T-helper 9 cell (primary cell): ENCODE data around the gene CNPY4.

ENCODE experiments used
- DNase-seq: peaks from one replicate; pipeline ENCODE4 v3.0.0-alpha.2; 2020

The CNPY4 gene

DNA sequence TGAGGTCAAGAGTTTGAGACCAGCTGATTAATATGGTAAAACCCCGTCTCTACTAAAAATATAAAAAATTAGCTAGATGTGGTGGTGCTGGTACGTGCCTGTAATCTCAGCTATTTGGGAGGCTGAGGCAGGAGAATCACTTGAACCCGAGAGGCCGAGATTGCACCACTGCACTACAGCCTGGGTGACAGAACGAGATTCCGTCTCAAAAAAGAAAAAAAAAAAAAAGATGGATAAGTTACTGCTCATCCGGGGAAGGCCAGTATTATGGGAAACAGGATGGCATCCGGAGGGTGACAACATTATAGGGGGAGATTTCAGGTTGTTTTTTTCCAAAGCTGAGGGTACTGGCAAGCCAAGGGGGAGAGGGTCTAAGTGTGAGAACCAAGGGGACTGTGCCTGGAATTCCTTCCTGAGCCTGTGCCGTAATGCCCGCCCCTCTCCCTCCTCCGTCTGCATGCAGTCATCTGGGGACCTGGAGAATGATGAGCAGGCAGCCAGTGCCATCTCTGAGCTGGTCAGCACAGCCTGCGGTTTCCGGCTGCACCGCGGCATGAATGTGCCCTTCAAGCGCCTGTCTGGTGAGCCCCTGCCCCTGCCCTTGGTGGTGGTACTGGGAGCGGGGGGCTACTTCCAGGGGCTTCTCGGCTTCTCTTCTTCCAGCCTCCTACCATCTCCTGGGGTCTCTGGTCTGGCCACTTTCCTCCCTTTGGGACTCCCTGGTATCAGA, 33.7 kb downstream of the CNPY4 start:
- no peak for DNase-seq

- DNase-seq, result no peak
Observed at GRCh38 chr7:100153708-100154535, 34.5 kb downstream of the CNPY4 start.

- DNase-seq, result no peak
Observed at GRCh38 chr7:100154651-100155491, 35.4 kb downstream of the CNPY4 start.

DNA sequence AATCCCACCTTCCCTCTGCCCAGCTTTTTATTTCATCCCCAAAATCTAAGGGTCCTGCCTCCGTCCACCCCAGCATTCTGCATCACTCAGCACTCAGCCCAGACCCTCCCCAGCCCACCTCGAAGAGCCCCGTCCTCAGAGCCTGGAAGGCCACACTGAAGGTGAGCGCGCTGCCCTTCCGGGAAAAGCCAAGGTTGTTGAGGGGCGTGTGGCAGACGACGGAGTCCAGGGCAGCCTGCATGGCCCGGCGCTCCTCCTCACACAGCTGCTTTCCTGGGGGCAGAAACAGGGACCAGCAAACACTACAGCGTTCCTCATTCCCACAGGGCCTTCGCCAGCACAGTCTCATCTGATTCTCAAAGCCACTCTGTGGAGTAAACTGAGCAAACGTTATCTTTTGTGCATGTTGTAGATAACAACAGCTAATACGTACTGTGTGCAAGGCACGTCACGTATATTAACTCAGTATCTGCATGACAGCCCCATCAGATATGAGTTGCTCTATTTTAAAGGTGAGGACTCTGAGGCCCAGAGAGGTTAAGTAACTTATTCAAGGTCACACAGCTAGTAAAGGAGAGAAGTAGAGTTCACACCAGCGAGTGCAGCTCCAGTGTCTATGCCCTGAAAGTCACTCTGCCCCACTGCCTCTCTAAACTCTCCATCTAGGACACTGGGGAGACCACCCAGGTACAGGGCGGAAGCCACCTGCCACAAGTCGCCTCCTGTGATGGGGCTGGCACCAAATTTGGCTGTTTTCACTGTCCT, 36.3 kb downstream of the CNPY4 start:
- DNase-seq, result no peak

DNA sequence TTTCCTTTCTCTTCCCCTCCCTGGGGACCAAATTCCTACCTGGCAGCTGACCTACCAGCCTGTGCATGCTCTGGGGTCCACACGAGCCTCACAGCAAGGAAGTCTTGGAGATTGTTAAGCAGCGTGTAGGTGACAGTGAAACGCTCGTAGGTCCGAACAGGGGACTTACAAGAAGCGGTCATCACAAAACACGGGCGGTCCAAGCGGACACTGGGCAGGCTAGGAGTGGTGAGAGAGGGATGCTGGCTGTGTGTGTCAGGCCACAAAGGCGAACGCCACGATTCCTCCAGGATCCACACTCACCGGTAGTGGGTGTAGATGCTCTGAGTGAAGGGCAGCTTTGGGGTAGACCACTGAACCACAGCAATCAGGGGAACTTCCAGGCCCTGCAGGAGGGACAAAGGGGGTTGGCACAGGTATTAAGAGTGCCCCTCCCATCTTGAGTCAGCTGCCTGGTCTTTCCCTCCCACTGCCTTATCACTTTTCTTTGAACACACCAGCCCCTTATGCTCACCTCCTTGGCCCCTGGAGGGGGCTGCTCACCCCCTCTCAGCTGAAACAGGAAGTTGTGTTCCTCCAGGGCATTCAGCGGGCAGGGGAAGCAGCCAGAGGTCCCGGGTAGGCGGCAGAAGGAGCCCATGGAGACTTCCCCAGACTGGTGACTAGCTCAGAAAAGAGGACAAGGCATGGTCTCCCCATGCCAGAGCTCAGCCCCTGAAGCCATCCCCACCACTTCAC, 37.1 kb downstream of the CNPY4 start:
- DNase-seq, result no peak

DNA sequence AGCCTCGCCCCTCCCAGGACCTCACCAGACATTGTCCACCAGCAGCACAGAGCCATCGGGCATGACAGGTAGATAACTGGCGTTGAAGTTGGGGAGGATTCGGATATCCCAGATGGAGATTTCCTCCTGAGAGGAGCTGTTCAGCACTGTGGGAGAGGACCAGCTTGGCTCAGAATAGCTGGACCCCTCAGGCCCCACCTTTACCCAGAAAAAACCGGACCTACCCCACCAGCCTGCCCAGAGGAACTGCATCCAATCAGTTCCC, 37.6 kb downstream of the CNPY4 start:
- no peak for DNase-seq

- no peak for DNase-seq
Observed at GRCh38 chr7:100157334-100158228, 38.1 kb downstream of the CNPY4 start.

DNA sequence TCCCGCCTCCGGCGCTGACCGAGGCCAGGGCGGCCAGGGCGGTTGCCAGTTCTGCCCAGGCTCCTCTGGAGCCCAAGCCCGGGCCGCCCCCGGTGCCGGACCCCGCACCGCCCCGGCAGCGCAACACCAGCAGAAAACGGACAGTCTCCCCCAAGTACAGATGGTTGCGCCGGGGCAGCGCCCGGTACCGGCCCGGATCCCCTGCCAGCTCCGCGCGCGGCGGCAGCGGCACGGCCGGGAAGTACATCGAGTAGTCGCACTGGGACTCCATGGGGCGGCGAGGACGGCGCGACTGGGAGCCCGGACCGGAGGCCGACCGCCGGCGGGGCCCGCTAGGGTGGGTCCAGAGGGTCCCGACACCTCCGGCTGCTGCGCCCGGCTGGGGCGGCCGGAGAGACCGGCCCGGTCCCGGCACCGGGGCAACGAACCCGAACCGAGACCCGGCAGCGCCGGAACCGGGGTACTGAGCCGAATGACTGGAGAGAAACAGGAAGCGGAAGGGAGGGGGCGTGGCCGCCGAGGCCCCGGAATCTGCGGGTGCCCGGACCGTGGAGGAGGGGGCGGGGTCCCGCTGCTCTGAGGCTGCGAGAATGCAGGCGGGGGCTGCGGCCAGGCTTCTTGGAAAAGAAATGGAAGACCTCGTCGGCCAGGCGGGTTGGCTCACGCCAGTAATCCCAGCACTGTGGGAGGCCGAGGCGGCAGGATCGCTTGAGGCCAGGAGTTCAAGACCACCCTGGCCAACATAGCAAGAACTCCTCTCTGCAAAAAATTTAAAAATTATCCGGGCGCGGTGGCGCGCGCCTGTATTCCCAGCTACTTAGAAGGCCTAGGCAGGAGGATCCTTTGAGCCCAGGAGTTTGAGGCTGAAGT, 39.0 kb downstream of the CNPY4 start, which contains the start of gene TRAPPC14:
Gene TRAPPC14 (minus strand): TSS at position 495 of the 870 bp plus-strand sequence. CDS start 224 bp downstream, at position 271.
- peak; percentile 87 for DNase-seq

GRCh38 chr7:100159099-100159623, 39.7 kb downstream of the CNPY4 start:
- no peak for DNase-seq

- DNase-seq, result no peak
Observed at GRCh38 chr7:100160067-100160466, 40.6 kb downstream of the CNPY4 start.

DNA sequence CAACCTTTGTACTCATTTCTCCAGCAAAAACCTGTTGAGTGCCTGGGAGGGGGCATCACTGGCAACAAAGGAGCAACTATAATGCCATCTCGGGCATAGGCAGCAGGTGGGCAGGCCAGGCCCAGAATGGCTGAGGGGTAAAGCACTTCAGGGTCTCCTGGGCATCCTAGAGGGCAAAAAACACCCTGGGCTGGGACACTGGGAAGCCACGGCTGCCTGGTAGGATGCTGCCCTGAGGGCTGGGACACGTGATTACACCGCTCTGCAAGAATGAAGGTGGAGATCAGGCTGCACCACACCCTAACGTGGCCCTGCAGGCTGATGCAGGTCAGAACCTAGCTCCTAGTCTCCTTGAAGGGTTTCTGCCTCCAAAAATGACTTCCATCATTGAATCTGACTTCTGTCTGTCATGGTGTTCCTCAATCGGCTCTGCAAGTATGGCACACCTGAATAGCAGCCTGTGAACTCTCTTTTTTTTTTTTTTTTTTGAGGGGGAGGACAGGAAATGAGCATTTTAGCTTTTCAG, 43.6 kb downstream of the CNPY4 start:
- DNase-seq, result no peak

- no peak for DNase-seq
Observed at GRCh38 chr7:100163871-100164270, 44.4 kb downstream of the CNPY4 start.

DNA sequence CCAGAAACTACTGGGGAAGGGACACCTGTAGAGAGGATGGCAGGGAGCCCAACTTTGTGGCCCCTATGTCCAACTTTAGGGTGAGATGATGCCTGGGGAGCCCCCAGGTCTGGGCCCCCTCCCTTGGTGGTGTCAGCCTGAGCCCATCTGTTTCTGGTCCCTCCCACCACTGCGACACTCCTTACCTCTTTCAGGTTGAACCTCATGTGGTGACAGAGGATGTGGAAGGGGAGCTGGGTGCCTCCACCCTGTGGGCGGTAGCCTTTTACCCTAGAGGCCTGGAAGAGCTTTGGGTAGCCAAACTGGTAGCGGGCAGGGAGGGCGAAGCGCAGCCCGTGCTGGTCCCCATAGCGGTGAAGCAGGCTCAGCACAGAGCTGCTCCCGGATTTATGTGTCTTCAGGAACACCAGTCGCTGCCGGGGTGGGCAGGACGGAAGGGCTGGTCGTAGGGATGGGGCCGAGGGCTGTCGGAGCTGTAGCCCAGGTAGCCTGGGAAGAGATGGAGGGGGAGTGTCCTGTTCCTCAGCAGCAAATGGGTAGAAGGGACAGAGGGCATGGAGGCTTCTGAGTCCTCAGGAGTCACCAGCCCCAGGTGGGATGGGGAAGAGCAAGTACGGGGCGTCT, 47.0 kb downstream of the CNPY4 start:
- DNase-seq, result no peak

DNA sequence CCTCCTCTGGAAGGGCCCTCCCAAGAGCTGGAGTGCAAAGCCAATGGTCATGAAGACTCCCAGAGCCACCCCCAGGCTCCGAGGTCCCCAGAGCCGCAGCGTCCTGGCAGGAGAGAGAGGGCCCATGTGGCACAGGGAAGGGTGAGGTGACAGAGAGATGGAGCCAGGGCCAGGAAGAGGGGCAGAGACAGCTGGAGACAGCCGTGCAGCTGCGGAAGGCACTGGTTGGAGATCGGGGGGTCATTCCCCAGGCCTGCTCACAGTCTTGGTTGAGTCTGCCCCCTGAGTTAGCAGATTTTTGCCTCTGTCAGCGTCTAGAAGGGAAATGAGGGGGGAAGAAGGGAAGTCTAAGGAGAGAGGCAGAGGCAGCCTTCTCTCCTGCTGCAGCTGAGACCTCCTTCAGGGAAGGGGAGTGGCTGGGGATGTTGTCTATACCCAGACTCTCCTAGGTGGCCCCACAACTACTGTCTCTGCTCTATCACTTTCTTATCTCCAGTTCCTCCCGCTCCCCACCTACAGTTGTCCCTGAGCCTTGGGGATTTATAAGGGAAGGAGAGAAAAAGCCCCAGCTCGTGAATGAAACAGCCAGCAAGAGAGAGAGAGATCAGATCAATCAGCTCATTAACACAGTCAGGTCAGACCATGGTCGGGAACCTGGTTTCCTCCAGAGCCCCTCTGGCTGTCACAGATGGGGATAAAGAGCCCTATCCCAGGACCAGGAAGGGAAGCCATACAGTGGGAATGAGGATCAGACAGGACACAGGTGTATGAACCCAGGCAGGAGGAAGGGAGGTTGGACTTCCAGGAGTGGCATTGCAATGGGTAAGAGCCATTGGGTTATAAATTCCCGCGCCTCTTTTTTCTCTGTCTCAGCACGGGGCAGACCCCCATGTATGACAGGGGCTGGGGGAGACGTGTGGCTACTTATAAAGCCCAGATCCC, 47.8 kb downstream of the CNPY4 start:
- no peak for DNase-seq

DNA sequence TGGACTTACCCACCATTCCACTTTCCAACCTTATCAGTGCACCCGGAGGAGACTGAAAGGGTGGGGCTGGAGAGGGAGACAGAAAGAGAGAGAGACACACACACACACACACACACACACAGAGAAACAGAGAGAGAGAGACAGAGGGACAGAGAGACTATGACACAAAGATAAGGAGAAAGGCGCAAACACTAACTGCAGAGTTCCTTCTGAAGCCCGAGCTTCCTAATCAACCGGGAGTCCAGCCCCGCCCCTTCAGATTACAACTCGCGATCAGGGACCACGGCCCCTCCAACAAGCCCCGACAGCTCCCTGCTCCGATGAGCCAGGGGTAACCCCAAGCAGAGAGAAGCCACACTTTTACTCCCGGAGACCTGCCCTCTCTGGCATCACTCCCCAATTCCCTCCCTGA, 48.5 kb downstream of the CNPY4 start:
- DNase-seq, result no peak

DNA sequence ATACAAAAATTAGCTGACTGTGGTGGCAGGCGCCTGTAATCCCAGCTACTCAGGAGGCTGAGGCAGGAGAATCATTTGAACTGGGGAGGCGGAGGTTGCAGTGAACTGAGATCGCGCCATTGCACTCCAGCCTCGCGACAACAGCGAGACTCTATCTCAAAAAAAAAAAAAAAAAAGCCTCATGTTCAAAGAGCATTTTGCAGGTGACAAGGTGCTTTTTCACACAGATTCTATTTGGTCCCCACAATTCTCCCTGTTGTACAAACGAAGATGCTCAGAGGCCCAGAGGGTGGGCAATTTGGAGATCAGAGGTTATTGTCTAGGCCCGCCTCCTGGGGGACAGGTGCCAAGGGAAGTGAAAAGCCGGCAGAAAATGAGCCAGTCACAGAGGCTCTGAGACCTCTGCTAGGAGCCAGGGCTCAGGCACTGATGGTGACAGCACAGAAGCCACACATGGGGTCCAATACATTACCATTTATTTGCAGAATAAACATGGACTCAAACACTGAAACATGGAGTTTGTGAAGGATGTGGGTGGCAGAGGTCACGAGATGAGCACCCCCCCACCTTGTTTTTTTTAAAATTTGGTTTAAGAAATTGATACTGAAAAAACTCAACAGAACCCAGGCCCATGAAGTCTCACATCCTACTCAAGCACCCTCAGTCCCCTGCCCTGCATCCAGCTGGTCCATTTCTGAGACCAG, 49.9 kb downstream of the CNPY4 start:
- DNase-seq, result no peak
